22Rv1 (cell line): Measurements from ENCODE around the gene STARD9.

ENCODE experiments used
- H3K27ac ChIP-seq: fragments of 450-650 bp; 2 replicates; pipeline ENCODE4 v1.5.1; 2017
- ZFX ChIP-seq: fragments of 450-650 bp; IDR thresholded peaks from 2 replicates; pipeline ENCODE4 v1.6.1; 2017; ENCODE audit warnings: antibody characterized with exemption, borderline replicate concordance
- TF ChIP-seq, protein P1 (sequence below): fragments of 450-650 bp; IDR thresholded peaks from 2 replicates; pipeline ENCODE4 v1.5.1; 2017; ENCODE audit warnings: mild to moderate bottlenecking

Gene STARD9

DNA sequence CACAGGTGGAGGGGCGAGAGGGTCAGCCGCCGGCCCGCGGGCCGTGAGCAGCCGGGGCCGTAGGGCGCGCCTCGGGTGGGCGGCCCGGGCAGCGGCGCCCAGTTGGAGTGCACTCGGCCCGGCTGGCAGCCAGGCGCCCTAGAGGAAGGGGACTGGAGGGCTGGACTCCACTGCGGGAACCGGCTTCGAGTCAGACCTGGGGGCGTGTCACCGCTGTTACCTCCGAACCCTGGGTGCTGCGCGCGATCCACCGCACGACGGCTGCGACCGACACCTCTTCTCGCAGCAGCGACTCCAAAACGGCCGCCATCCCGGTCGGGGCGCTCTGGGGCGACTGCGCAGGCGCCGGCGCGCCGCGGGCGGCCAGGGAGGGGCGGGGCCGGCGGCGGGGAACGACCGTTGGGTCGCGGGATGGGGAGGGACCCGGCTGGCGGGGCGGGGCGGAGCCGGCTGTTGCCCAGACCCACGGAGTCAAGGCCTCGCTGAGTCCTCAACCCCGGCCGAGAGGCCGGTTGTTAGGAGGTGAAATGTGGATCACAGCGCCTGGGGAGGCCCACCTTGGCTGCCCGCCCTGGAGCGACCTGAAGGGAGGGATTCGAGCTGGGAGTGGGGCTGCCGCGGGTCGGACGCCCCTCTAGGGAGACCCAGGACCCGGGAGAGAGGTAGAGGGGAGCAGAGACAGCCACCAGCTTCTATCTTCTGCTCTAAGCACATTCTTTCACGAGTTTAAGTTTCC lies 161.6 kb downstream of the STARD9 start, which contains the start of gene CDAN1:
CDAN1 (minus strand) TSS at position 336 of the 736 bp plus-strand sequence; CDS start at position 310, 26 bp downstream.
- TF ChIP-seq, protein P1, sequence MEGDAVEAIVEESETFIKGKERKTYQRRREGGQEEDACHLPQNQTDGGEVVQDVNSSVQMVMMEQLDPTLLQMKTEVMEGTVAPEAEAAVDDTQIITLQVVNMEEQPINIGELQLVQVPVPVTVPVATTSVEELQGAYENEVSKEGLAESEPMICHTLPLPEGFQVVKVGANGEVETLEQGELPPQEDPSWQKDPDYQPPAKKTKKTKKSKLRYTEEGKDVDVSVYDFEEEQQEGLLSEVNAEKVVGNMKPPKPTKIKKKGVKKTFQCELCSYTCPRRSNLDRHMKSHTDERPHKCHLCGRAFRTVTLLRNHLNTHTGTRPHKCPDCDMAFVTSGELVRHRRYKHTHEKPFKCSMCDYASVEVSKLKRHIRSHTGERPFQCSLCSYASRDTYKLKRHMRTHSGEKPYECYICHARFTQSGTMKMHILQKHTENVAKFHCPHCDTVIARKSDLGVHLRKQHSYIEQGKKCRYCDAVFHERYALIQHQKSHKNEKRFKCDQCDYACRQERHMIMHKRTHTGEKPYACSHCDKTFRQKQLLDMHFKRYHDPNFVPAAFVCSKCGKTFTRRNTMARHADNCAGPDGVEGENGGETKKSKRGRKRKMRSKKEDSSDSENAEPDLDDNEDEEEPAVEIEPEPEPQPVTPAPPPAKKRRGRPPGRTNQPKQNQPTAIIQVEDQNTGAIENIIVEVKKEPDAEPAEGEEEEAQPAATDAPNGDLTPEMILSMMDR: no peak
- peak within 1 kb of the TSS; percentile 71 for H3K27ac ChIP-seq

DNA sequence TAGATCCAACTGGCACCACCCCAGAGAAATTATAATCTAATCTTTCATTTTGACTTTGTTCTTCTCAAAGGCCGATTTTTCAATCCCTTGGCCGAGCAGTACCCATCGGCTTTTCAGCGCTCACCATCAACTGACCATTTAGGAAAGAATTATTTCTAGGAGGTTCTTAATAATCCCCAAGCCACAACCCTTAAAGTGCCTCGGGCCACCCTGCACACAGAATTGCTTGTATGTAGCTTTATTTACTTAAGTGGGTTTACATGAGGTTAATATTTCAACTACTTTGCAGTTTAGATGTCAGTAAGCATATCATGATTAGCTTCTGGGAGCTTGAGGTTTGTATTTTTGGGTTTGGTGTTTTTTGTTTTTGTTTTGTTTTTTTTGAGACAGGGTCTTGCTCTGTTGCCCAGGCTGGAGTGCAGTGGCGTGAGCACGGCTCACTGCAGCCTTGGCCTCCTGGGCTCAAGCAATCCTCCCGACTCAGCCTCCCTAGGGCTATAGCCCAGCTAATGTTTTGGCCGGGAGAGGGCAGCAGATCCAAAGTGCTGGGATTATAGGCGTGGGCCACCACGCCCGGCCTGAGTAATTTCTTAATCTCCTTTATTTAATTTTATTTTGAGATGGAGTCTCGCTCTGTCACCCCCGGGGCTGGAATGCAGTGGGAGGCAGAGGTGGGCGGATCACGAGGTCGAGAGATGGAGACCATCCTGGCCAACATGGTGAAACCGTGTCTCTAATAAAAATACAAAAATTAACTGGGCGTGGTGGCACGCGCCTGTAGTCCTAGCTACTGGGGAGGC lies 162.3 kb downstream of the STARD9 start:
- peak overlapping the region; percentile 71 for H3K27ac ChIP-seq
- TF ChIP-seq, protein P1: peak; percentile 83
- no peak for TF ChIP-seq ZFX

DNA sequence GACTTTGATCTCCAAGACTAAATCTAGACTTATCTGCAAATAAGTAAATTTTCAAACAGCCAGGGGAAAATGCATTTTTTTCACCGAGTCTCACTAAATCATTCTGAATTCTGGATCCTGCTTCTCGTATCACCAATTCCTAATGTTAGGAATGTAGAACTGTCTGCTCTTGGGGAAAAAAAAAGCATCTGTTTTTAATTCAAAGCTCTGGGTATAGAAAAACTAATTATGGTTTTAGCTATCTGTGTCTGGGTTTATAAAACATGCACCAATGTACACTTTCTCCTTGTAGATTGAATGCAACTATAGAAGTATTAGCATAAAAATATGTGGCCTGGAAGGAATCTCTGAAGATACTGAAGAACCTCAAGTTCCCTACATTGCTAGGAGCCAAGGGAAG lies 166.3 kb downstream of the STARD9 start:
- no peak overlapping the region for H3K27ac ChIP-seq
- TF ChIP-seq, protein P1: no peak
- TF ChIP-seq ZFX: no peak

DNA sequence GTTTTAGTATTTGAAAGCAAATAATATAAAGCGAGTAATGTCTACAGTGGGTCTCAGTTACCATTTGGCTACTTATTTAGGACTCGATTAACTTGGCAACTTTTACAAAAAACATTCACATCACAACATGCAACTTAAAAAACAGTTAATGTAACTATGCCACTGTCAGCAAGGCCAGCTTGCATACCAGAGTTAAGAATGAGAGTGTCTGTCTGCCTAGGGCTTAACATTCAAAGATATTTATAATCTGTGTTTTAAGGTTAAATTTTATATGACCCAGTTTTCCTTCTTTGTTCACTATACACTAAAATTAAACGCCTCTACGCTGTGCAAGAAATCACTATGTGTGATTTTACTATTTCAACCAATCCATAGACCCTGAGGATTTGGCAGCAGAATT lies 166.7 kb downstream of the STARD9 start:
- no peak for TF ChIP-seq ZFX
- TF ChIP-seq, protein P1: no peak
- H3K27ac ChIP-seq: no peak overlapping the region

DNA sequence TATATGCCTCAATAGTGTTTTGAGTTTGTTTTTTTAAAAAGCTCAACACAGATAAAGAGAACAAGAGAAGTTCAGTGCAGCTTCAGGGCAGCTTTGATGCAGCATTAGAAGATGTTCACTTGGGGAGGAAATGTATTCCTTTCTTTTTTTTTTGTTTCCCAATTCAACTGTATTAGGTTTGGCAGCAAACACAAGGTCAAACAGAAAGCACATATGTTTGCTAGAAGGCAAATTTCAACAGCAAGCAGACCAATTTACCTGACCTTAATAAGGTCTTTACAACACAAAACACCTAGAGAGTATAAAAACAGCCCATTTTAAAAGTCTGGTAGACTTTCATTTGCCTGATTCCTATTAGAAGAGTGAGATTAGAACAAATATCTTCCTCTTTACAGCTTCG lies 168.8 kb downstream of the STARD9 start:
- no peak for TF ChIP-seq ZFX
- TF ChIP-seq, protein P1: no peak

DNA sequence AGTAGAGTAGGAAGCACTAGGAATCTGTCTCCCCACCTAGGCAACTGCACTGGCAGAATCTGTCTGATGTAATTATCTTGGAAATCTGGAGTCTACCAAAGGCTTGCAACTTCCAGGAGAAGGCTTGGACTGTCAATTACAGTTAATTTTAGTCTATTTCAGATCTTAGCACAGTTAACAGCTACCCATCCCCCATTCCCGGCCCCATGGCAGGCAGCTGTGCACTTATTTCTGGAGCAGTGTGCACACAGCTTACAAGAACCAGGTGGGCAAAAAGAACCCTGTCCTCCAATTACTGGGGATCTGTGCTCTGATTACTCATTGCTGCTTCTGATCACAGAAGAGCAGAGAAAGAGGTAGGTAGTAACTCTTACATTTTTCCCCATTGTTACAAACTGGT lies 173.9 kb downstream of the STARD9 start:
- no peak overlapping the region for H3K27ac ChIP-seq
- TF ChIP-seq ZFX: no peak
- TF ChIP-seq, protein P1: no peak

More for the DNA sequence above, 168.8 kb downstream of the STARD9 start:
- no peak overlapping the region for H3K27ac ChIP-seq

DNA sequence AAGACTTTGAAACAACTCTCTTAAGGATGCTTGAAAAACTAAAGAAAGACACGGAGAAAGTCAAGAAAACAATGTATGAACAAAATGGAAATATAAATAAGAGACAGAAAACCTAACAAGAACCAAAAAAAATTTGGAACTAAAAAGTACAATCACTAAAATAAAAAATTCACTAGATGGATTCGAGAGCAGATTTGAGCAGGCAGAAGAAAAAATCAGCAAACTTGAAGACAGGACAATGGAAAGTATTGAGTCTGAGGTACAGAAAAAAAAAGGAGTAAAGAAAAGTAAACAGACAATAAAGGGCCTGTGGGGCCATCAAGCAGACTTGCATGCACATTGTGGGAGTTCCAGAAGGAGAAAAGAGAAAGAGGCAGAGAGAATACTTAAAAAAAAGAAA lies 174.9 kb downstream of the STARD9 start:
- no peak overlapping the region for H3K27ac ChIP-seq
- TF ChIP-seq, protein P1: no peak
- TF ChIP-seq ZFX: no peak
